Lung (tissue), 12 donors: ENCODE results near the gene ZNF202. TPM values are rescaled to one million over a fixed set of nuclear protein-coding genes. Genes with fewer than 3 reads are reported as not detected.

ENCODE experiments used
- ATAC-seq: fragments of 200-7000 bp; cut with Tn5 transposase; one replicate; pipeline ENCODE4 v1.9.1; 2020; ENCODE audit warnings: moderate number of reproducible peaks; ENCODE audit not compliant: insufficient read depth, low FRiP score
- DNase-seq, 3 donors: peaks; one replicate each; pipeline ENCODE4 v3.0.0-alpha.2; 2013 to 2017
- H3K27ac ChIP-seq, 2 donors: one replicate each; pipeline ENCODE4 v1.5.1; 2013; ENCODE audit warnings: mild to moderate bottlenecking in 2 of 2, moderate library complexity in 2 of 2, control low read depth in 1 of 2, inconsistent platforms in 1 of 2, low read depth in 1 of 2, low read length in 1 of 2
- H3K27me3 ChIP-seq, 3 donors: one replicate each; pipeline ENCODE4 v1.5.1; 2013; ENCODE audit warnings: low read length in 2 of 3; ENCODE audit not compliant: control insufficient read depth in 3 of 3, insufficient read depth in 3 of 3
- H3K36me3 ChIP-seq, 4 donors: one replicate each; pipeline ENCODE4 v1.5.1; 2013; ENCODE audit warnings: low read length in 4 of 4, mild to moderate bottlenecking in 1 of 4, moderate library complexity in 1 of 4; ENCODE audit not compliant: control insufficient read depth in 4 of 4, insufficient read depth in 4 of 4
- H3K4me1 ChIP-seq, 5 donors: one replicate each; pipeline ENCODE4 v1.5.1; 2013; ENCODE audit warnings: low read length in 5 of 5, mild to moderate bottlenecking in 2 of 5, moderate library complexity in 1 of 5; ENCODE audit not compliant: control insufficient read depth in 5 of 5, insufficient read depth in 5 of 5
- H3K4me3 ChIP-seq: one replicate; pipeline ENCODE4 v1.5.1; 2013; ENCODE audit warnings: mild to moderate bottlenecking, control low read depth, moderate library complexity
- H3K9ac ChIP-seq, 2 donors: one replicate each; pipeline ENCODE4 v1.5.1; 2013; ENCODE audit warnings: low read length in 2 of 2, control low read depth in 1 of 2; ENCODE audit not compliant: insufficient read depth in 1 of 2
- H3K9me3 ChIP-seq, 4 donors: one replicate each; pipeline ENCODE4 v1.5.1; 2013; ENCODE audit warnings: low read length in 3 of 4, mild to moderate bottlenecking in 1 of 4, moderate library complexity in 1 of 4; ENCODE audit not compliant: control insufficient read depth in 4 of 4, insufficient read depth in 3 of 4
- CTCF ChIP-seq: IDR thresholded peaks from 2 replicates; pipeline ENCODE4 v1.5.1; 2012; ENCODE audit warnings: mild to moderate bottlenecking; ENCODE audit errors: control extremely low read depth, extremely low read depth
- WGBS, 2 donors: extraction: QIAGEN DNeasy Blood & Tissue Kit; methylation state at CpG; one replicate each; pipeline ENCODE4 v1.1.7; 2013; 5-methylcytosine and 5-hydroxymethylcytosine counted together
- polyA plus RNA-seq, 2 donors: library from polyadenylated mRNA; stranded (reverse); fragments of 200-250 nt; gene quantifications; one replicate each; pipeline ENCODE4 v1.2.1, GENCODE V29; 2013
- total RNA-seq, 2 donors: library from RNA; depleted of rRNA in 1 of 2; stranded (reverse); fragments of >200 nt in 1 of 2; gene quantifications; one replicate each; pipeline ENCODE4 v1.2.1, GENCODE V29; 2014 to 2021
- donor health status: control.
- donor health status: control.
- donor health status: Bipolar disorder and iron deficiency.
- donor health status: healthy.
- donor health status: DM: yes; HTN: yes; CAD: no.

ZNF202 gene
- total and polyA plus RNA-seq, 4 donors = 6.7 to 10.8 (median 9.0) TPM

- no peak for ATAC-seq
- no peak for TF ChIP-seq CTCF
- H3K9ac ChIP-seq = no peak overlapping the region
- H3K36me3 ChIP-seq = no peaks in the 10 kb centered on the region
- H3K27me3 ChIP-seq = no peaks in the 10 kb centered on the region
- peaks cover 0 to 7% (median 1%) of the 10 kb centered on the region in 4 donors for H3K9me3 ChIP-seq
- DNase-seq = no peak
- no peak overlapping the region for H3K4me3 ChIP-seq
- H3K27ac ChIP-seq = no peak overlapping the region
- 79 to 95% methylated on average over 1 of the region's 1 CpG for WGBS, 2 donors
- H3K4me1 ChIP-seq = peaks cover 0 to 5% (median 0%) of the 10 kb centered on the region in 5 donors
These were observed 19.4 kb upstream of the ZNF202 start for GRCh38 chr11:123760894-123761293.

- no peaks in the 10 kb centered on the region for H3K27me3 ChIP-seq
- TF ChIP-seq CTCF = no peak
- no peak overlapping the region for H3K4me3 ChIP-seq
- H3K9me3 ChIP-seq = peaks cover 0 to 7% (median 1%) of the 10 kb centered on the region in 4 donors
- no peak overlapping the region for H3K9ac ChIP-seq
- H3K27ac ChIP-seq = no peak overlapping the region
- no peaks in the 10 kb centered on the region for H3K36me3 ChIP-seq
- ATAC-seq (no peak), DNase-seq (no peak)
- H3K4me1 ChIP-seq = peaks cover 0 to 5% (median 0%) of the 10 kb centered on the region in 5 donors
- 76 to 88% methylated on average over 3 of the region's 3 CpGs for WGBS, 2 donors
These were observed 16.5 kb upstream of the ZNF202 start for GRCh38 chr11:123757976-123758375.

DNA sequence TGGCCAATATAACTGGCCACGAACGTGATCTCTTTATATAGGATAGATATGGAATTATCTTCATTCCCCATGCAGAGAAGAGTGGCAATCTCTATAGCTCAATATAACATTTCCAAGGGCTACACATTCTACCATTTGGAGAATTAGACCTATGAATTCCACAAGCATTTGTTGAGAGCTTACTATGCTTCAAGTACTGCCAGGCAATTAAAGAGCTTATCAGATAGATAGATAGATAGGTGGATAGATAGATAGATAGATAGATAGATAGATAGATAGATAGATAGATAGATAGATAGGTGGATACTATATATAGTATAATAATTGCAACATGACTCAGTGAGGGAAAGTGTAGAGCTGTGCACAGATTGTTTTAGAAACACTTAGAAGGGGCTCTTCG, 14.4 kb upstream of the ZNF202 start:
- no peaks in the 10 kb centered on the region for H3K27me3 ChIP-seq
- ATAC-seq (no peak), DNase-seq (no peak)
- H3K4me1 ChIP-seq = peaks cover 0 to 5% (median 0%) of the 10 kb centered on the region in 5 donors
- H3K4me3 ChIP-seq = no peak overlapping the region
- 87 to 97% methylated on average over 3 of the region's 3 CpGs for WGBS, 2 donors
- H3K9ac ChIP-seq = no peak overlapping the region
- no peak for TF ChIP-seq CTCF
- H3K27ac ChIP-seq = no peak overlapping the region
- H3K36me3 ChIP-seq = no peaks in the 10 kb centered on the region
- H3K9me3 ChIP-seq = no peaks in the 10 kb centered on the region

DNA sequence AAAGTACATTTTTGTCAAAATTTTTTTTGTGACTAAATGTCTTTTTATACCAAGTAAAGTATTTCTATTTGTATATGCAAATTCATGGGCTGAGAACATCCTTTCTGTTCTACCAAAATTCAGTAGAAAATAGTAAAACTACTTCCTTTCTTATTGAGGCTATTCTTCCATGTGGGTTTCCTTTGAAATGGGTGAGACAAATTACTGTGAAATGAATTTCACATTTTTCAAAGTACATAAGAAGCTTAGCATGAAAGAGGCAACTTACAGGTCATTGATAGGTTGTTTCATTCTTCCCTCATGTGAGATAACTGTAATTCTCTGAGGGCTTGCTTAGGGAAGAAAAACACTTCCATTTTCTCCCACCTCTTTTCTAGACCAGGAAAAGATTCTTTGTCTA, 13.9 kb upstream of the ZNF202 start:
- DNase-seq = no peak

More for the DNA sequence above, 13.9 kb upstream of the ZNF202 start:
- Histone ChIP-seq H3K4me1 (peaks cover 0 to 5% (median 0%) of the 10 kb centered on the region in 5 donors), H3K9me3 (no peaks in the 10 kb centered on the region), H3K36me3 (no peaks in the 10 kb centered on the region), H3K27me3 (no peaks in the 10 kb centered on the region), H3K9ac (no peak overlapping the region), H3K4me3 (no peak overlapping the region), H3K27ac (no peak overlapping the region)
- ATAC-seq = no peak
- TF ChIP-seq CTCF = no peak
